HG02970 (cell line): ENCODE results near the gene MEX3D.
A peak's percentile ranks its signal among the peaks of the same experiment; 100 is the strongest.

ENCODE experiments used
- ATAC-seq: cut with Tn5 transposase; IDR thresholded peaks from one replicate; pipeline ENCODE4 v1.9.1; 2021; ENCODE audit warnings: mild to moderate bottlenecking, moderate library complexity, moderate number of reproducible peaks; ENCODE audit not compliant: unreplicated experiment, low FRiP score

The MEX3D gene

DNA sequence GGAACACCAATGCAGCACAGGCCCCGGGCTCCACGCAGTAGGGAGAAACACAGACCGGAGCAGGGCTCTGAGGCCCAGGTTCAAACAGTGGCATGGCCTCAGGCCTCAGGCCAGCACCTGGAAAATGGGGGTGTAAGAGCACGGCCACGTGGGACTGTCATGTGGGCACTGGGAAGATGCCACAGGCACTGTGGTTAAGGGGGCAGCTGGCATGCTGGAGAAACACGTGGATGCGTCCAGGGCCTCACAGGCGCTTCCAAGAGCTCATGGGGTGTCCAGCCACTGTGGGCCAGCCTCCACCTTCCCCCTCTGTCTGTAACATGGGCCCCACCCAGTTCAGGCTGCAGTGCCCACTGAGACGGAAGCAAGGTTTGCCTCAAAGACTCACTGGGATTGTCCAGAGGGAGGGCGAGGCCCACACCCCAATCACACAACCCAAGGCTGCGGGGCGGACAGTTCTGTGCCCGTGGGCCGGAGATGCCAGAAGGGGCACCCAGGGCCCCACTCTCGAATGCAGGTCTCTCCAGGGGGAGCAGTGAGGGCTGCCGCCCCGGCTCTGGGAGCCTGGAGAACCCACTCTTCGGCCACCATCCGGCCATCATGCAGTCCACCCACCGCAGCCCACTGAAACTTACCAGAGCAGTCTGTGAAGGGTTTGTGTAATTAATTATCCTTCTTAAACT, 30.8 kb upstream of the MEX3D start:
- no peak for ATAC-seq

GRCh38 chr19:1593501-1593772, 25.3 kb upstream of the MEX3D start:
- no peak for ATAC-seq

DNA sequence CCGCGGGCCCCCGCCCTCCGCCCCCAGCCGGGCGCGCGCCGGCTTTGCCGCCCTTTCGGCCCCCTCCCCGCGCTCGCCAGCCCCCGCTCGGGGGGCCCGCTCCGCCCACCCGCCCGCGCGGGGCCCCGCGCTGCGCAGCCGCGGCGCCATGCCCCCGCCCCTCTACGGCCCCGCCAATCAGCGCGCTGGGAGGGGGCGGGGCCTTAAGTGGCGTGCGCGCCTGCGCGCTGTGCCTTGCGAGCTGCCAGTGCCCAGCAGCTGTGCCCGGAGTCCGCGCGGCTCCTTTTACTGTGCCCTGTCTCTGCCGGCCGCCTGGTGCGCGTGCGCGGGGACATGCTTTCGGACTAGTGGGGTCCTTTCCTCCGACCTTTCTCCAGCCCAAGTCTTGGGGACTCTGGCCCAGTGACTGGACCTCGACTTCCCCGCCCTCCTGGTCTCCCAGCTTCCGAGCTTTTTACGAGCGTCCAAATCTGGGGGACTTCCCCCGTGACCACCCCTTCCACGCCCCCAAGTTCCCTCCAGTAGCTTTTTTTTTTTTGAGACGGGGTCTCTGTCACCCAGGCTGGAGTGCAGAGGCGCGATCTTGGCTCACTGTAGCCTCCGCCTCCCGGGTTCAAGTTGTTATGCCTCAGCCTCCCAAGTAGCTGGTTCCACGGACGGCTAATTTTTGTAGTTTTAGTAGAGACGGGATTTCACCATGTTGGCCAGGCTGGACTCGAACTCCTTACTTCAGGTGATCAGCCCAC, 24.8 kb upstream of the MEX3D start, which contains the start of gene MBD3:
Gene MBD3, minus strand, starts transcription at position 111 of the 746 bp plus-strand sequence. CDS start 234 bp downstream, outside the sequence.
- peak; percentile 83 for ATAC-seq

DNA sequence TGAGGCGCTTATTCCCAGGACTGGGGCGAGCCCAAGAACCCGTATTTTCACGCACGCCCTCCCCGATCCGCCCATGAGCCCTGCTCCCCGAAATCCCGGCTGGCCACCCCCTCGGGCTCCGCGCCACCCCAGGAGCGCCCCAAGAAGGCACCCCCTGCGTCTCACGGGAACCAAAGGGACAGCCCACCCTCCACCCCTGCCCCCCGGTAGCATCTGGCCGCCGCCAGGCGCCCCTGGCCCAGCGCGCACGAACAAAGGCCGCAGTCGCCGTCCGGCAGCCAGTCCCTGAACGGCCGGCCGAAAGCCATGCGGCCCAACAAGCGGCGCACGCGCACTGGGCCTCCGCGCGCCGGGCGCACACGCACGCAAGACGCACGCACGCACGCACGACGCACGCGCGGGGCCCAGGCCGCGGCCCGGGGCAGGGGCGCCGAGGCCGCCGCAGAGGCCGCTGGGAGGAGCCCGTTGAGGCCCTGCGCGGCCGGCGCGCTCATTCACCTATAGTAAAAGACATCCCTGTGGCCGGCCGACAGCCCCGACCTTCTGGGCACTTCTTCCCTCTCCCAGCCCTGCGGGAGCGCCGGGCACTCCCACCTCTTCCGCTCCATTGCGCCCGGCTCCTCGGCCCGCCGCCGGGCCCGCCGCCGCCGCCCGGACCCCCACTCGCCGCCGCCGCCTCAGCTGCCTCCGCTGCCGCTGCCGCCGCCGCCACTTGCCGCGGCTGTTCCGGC, 24.1 kb upstream of the MEX3D start:
- peak; percentile 68 for ATAC-seq

GRCh38 chr19:1591421-1592023, 23.4 kb upstream of the MEX3D start:
- no peak for ATAC-seq

GRCh38 chr19:1590641-1591397, 22.7 kb upstream of the MEX3D start:
- ATAC-seq, result no peak

GRCh38 chr19:1587872-1588271, 19.7 kb upstream of the MEX3D start:
- no peak for ATAC-seq

- ATAC-seq, result no peak
Measured at GRCh38 chr19:1585243-1585580, 17.1 kb upstream of the MEX3D start.

DNA sequence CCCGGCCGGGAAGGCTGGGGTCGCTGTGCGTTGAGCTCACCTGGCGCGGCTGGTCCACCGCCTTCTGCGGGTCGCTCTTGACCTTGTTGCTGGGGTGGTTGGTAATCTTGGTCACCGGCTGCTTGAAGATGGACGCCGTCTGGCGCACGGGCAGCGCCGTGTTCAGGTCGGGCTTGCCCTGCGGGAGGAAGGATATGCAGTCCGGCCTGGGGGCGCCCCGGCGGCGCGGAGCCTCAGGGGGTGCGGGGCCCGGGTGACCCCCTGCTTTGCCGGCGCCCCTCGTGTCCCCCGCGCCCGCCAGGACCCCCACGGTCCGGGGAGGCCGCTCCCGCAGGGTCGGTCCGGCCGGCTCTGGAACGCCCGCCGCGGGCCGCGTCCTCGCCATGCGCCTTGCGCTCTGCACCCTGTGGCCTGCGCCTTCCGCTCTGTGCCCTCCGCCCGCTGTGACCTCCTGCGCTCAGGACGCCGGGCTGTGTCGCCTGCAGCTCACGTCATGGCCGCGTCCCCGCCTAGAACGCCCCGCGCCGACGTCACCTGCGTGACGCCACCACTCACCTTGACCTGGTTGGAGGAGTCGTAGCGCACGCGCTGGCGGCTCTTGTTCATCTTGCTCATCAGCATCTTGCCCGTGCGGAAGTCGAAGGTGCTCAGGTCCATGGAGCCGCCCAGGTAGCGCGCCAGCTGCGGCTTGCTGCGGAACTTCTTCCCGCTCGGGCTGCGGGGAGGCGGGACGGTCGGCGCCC, 16.5 kb upstream of the MEX3D start:
- no peak for ATAC-seq

GRCh38 chr19:1582201-1582600, 14.1 kb upstream of the MEX3D start:
- no peak for ATAC-seq

GRCh38 chr19:1580957-1581356, 12.8 kb upstream of the MEX3D start:
- no peak for ATAC-seq

DNA sequence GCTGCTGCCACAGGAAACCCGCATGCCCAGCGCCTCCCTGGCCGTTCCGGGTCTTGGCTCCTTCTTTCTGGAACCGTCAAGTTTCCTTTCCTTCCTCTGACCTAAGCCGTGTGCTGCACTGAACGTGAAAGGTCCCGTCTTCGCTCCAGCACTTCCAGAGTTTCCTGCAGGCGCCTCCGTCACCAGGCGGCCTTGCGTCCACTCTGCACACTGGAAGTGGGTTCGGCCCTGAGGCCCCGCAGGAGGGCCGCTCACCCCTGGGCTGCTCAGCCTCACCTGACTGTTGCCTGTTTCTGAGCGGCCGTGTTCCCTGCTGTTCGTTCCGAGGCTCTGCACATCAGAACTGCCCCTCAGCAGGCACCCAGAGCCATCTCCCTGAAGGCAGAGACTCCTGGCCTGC, 12.3 kb upstream of the MEX3D start:
- no peak for ATAC-seq

DNA sequence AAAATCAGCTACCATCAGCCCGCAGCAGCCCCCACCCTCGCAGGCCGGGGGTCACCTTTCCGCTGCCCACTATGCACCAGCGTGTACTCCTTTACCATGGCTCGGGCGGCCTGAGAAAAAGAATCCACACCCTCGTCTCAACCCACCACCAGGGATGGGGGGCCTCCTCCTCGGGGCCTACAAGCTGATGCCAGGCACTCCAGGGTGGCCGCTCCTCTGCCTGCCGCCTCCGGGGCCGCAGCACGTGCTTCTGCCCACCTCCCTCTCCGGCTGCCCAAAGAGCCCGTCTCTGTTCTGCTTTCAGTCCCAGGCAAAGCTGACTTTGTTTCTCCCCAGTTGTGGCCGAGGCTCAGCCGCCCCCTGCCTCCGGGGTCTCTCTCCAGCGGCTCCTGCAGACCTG, 11.1 kb upstream of the MEX3D start:
- ATAC-seq, result no peak

GRCh38 chr19:1577929-1578618, 9.9 kb upstream of the MEX3D start:
- no peak for ATAC-seq

GRCh38 chr19:1577090-1577928, 9.2 kb upstream of the MEX3D start:
- no peak for ATAC-seq

GRCh38 chr19:1576242-1577089, 8.3 kb upstream of the MEX3D start:
- ATAC-seq, result no peak
